Measurements from ENCODE around the gene KCNE2.
"Not testable (repeated sequence)": the region's sequence is repeated elsewhere in the genome, so short reads cannot be mapped to it uniquely, and the experiment has no call there.

KCNE2 gene

GRCh38 chr21:34354836-34355235 is 9.0 kb upstream of the KCNE2 start:
- DNase-seq: no peak

- no peak for DNase-seq
These were observed 8.2 kb upstream of the KCNE2 start for GRCh38 chr21:34355570-34355969.

- DNase-seq: no peak
These were observed 5.9 kb upstream of the KCNE2 start for GRCh38 chr21:34357889-34358288.

GRCh38 chr21:34358866-34359265 is 4.9 kb upstream of the KCNE2 start:
- no peak for DNase-seq

- no peak for DNase-seq
These were observed 3.1 kb upstream of the KCNE2 start for GRCh38 chr21:34360488-34361241.

GRCh38 chr21:34362136-34362444 is 1.7 kb upstream of the KCNE2 start:
- DNase-seq: no peak

GRCh38 chr21:34362670-34363069 is 1.1 kb upstream of the KCNE2 start:
- no peak for DNase-seq

- no peak for DNase-seq
These were observed 1.1 kb downstream of the KCNE2 start for GRCh38 chr21:34364921-34365320.

- no peak for DNase-seq
These were observed 2.0 kb downstream of the KCNE2 start for GRCh38 chr21:34365809-34366208.

- peak; percentile 34 for DNase-seq
These were observed 3.6 kb downstream of the KCNE2 start for GRCh38 chr21:34367320-34367935.

- DNase-seq: no peak
These were observed 5.9 kb downstream of the KCNE2 start for GRCh38 chr21:34369741-34370140.

- DNase-seq: no peak
These were observed 8.5 kb downstream of the KCNE2 start for GRCh38 chr21:34372321-34372720.

- not testable (repeated sequence) for DNase-seq
These were observed 10.7 kb downstream of the KCNE2 start for GRCh38 chr21:34374462-34374861.

GRCh38 chr21:34374940-34375618 is 11.3 kb downstream of the KCNE2 start, which contains the start of gene SMIM11:
SMIM11 (plus strand) TSS chr21:34375507; CDS start chr21:34379505, 3,998 bp downstream.
- DNase-seq: not testable (repeated sequence)

- DNase-seq: not testable (repeated sequence)
These were observed 11.8 kb downstream of the KCNE2 start for GRCh38 chr21:34375619-34375972.

- DNase-seq: not testable (repeated sequence)
These were observed 19.3 kb downstream of the KCNE2 start for GRCh38 chr21:34383138-34383537.

- DNase-seq: not testable (repeated sequence)
These were observed 20.1 kb downstream of the KCNE2 start for GRCh38 chr21:34383724-34384415.

- not testable (repeated sequence) for DNase-seq
These were observed 36.7 kb downstream of the KCNE2 start for GRCh38 chr21:34400522-34400921.

- DNase-seq: not testable (repeated sequence)
These were observed 40.9 kb downstream of the KCNE2 start for GRCh38 chr21:34404742-34405141.

- DNase-seq: not testable (repeated sequence)
These were observed 41.9 kb downstream of the KCNE2 start for GRCh38 chr21:34405686-34406085.

GRCh38 chr21:34406102-34406501 is 42.3 kb downstream of the KCNE2 start:
- DNase-seq: not testable (repeated sequence)

GRCh38 chr21:34406676-34407075 is 42.9 kb downstream of the KCNE2 start:
- not testable (repeated sequence) for DNase-seq

GRCh38 chr21:34407294-34407693 is 43.5 kb downstream of the KCNE2 start:
- DNase-seq: not testable (repeated sequence)

Data from KG1 (cell line).